ENCODE results near the gene ARID5B. TPM values are rescaled to one million over a fixed set of nuclear protein-coding genes. Genes with fewer than 3 reads are reported as not detected.

ARID5B gene
- total RNA-seq, 1 donor from 2014 or later: 55.7 TPM

- intact Hi-C loops (cut with micrococcal nuclease): loop anchor here (5.0 kb wide), 1 partner anchor 332 kb away; no protein-coding TSS in a partner anchor
Observed at GRCh38 chr10:62084451-62084850, 183.0 kb downstream of the ARID5B start.

GRCh38 chr10:62085404-62085803 lies 183.9 kb downstream of the ARID5B start:
- intact Hi-C loops (cut with micrococcal nuclease): no loop called here

- intact Hi-C loops (cut with micrococcal nuclease): no loop called here
Observed at GRCh38 chr10:62085821-62086220, 184.3 kb downstream of the ARID5B start.

GRCh38 chr10:62087329-62087728 lies 185.8 kb downstream of the ARID5B start:
- intact Hi-C loops (cut with micrococcal nuclease): no loop called here

DNA sequence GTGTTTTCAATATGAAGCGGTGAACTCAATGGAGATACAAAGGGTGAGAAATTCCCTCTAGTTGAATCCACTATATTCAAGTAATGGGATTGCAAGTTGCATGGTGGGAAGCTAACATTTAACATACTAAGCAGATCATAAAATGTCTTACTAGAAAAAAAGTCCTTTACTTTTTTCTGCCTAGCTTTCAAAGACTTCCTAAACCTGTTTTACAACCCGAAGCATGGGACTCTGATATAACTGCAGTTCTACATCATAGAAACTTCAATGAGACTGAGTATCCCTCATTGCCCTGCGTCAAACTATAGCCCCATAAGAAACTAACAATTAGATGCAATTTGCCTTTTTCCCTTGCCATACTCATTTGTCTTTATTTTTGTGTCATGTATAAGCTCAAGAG lies 187.3 kb downstream of the ARID5B start:
- intact Hi-C loops (cut with micrococcal nuclease): no loop called here

GRCh38 chr10:62092301-62093030 lies 191.0 kb downstream of the ARID5B start:
- intact Hi-C loops (cut with micrococcal nuclease): no loop called here

- intact Hi-C loops (cut with micrococcal nuclease): no loop called here
Observed at GRCh38 chr10:62093863-62094291, 192.4 kb downstream of the ARID5B start.

DNA sequence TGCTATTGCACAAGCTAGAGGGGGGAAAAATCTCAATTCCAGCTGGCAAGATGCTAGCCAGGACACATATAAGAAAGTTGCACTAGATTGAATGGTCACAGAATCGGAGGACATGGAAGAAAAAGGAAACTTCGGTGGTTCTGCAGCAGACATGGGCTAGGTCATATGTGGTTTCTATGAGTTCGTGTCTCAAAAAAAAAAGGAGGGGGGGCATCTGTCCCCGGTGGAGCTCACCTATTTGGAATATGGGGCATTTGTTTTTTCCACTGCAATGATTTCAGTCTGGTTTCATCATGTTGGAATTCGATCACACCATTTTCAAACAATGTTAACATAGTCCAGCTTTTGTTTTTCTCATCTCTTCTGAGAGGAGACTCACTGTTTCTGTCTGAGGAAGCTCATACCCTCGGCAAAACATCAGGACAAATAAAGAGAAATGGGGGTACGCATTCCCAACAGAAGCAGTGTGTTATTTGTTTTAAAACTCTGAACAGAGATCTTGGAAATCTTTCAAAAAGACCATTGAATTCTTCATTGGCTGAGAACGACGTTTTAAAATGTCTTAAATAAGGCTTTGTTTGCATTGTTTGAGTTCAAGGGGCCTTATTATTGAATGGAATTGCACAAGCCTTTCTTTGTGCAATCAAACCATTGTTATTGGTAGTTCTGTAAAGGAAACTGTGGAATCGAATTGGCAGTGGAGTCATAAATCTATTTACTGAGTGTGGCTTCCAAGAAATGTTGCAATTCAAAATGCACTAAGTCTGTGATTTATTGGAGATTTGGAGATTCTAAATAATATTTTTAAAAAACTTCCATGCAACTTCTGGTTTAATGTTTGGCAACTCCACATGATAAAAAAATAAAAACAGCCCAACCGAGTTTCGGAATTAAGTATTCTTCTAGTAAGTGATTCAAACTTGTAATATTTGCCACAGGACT lies 194.0 kb downstream of the ARID5B start:
- intact Hi-C loops (cut with micrococcal nuclease): no loop called here

DNA sequence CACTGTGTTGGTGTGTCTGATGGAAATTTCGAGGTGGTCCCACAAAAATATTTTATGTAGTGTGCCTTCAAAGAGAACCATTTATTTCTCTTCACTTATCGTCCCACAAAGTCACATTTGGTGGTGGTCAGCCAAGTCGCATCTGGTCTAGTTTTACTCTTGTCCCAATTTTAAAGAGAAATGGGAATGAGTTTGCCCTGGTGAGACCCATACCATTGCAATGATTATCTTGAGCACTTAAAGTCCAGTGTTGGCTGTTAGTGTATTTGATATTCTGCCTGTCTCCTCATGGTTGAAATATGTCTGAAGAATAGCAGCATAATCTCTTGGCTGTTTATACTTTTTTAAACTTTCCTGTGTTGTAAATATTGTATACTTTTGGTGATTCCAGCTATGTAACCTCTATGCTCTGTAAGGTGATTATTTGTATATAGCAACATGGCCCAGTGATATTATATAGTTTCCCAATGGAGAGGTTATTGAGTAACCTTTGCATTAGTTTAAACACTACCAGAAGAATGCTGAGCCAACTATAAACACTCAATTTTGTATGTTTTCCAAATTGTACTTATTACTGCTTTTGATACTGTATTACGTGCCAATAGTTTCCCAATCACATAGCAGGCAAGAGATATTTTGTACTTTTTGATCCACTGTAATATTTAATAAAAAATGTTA lies 194.9 kb downstream of the ARID5B start:
- intact Hi-C loops (cut with micrococcal nuclease): no loop called here

DNA sequence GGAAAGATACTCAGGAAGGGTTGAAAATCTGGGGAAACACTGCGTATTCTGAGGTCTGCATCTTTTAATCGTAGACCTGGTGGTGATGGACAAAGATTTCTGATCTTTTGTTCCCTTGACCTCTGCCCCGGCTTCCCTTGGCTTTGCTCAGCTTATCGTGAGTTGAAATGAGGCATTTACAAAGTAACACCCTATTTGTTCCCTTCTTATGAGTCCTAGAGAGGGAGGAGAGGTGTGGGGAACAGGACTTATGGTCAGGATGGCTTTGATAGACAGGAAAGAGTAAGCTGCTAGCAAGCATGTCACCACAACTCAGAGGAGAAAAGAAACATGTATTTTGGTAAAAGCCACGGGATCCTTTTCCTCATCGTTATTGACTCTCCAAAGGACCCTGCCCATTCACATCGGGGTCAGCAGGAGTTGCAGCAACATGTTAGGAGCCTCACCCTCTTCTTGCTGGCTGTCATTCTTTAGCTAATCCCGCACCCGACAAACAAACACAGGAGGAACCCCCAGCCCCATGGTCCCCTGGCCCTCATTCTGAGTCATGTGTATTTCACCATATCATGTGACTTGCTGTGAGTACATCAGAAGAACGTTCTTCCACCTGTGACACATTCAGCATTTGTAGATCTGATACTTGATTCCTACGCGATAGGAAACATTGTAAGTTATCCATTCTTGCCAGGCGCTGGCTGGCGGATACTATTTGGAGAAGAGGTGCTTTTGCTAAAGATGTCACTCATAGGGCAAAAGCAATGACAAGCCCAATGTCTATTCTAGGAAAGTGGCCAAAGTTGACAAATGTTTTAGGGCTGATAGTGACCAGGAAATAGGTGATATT lies 197.0 kb downstream of the ARID5B start:
- intact Hi-C loops (cut with micrococcal nuclease): no loop called here

GRCh38 chr10:62099299-62099698 lies 197.8 kb downstream of the ARID5B start:
- intact Hi-C loops (cut with micrococcal nuclease): no loop called here

DNA sequence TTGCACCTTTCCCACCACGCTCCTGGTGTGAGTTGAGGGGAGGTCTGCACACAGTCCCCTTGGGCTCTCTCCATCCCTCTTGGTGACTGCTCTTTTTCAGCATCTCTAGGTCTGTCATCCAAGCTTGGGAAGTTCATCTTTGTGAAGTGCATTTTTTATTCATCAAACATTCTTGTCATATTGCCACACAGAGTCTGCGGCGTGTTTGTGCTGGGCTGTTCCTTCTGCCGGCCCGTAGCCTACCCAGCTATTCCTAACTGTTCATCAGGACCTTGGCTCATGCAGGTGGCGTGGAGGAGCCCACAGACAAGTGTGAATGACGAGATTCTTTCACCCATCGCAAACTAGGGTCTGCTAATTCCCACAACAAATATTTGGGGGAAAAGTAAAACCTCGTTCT lies 202.4 kb downstream of the ARID5B start:
- intact Hi-C loops (cut with micrococcal nuclease): no loop called here

DNA sequence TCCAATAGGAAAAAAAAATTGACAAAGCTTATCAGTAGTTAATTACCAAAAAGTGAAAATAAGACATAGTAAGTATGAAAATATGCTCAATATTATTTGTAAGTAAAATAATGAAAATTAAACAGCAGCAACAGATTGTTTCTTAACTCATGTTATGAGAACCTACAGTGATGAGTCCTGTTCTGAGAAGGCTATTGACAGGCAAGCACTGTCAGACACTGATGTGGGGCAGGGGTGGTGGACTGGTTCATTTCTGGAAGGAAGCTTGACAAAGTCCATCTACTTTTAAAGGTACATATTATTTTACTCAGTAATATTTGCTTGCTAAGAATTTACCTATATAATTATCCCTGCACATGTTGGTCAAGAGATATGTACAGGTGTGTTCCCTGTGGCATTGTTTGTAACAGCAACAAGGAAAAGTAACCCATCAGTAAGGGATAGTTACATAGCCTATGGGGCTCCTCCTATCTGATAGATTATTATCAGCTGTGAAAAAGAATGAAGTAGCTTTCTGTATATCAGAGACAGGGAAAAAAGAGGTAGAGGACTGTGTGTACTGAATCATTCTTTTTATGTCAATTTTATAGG lies 205.5 kb downstream of the ARID5B start:
- intact Hi-C loops (cut with micrococcal nuclease): no loop called here

- intact Hi-C loops (cut with micrococcal nuclease): no loop called here
Observed at GRCh38 chr10:62108759-62109586, 207.5 kb downstream of the ARID5B start.

GRCh38 chr10:62109587-62110293 lies 208.2 kb downstream of the ARID5B start:
- intact Hi-C loops (cut with micrococcal nuclease): no loop called here

GRCh38 chr10:62112300-62112699 lies 210.8 kb downstream of the ARID5B start:
- intact Hi-C loops (cut with micrococcal nuclease): no loop called here

- intact Hi-C loops (cut with micrococcal nuclease): no loop called here
Observed at GRCh38 chr10:62112963-62113362, 211.5 kb downstream of the ARID5B start.

- intact Hi-C loops (cut with micrococcal nuclease): no loop called here
Observed at GRCh38 chr10:62113680-62114079, 212.2 kb downstream of the ARID5B start.

DNA sequence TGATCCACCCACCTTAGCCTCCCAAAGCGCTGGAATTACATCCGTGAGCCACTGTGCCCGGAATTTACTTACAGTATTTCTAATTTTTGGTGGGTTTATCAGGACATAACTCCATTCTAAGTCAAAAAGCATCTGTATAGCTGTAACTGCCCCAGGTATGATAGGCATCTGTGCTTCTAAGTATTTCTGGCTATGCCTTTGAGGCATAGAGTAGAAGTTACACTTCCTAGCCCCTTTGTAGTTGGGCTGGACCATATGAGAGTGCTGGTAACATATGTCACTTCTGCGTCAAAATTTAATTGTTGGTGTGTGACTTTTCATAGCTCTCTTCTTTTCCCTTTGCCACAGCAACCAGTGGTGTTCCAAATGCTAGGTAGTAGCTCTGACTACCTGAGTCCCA lies 213.8 kb downstream of the ARID5B start:
- intact Hi-C loops (cut with micrococcal nuclease): no loop called here
